ENCODE measurements around the gene IGFL2. TPM values are rescaled to one million over a fixed set of nuclear protein-coding genes. Genes with fewer than 3 reads are reported as not detected.

Gene IGFL2
- total and polyA plus RNA-seq, 2 of the 4 experiments (the other 2 are of a cell fraction): not detected

GRCh38 chr19:46186717-46187101 is 38.7 kb downstream of the IGFL2 start:
- Histone ChIP-seq H2AFZ (replicated peaks; ENCODE audit: low read length, poor library complexity) (no peak overlapping the region), H2AK5ac (ENCODE audit: low read depth, low read length) (no peak overlapping the region), H3K9ac (ENCODE audit: low read depth, low read length) (no peak overlapping the region), H2BK5ac (ENCODE audit: low read depth, low read length, poor library complexity, severe bottlenecking) (no peak overlapping the region), H4K20me1 (ENCODE audit: insufficient read depth, low read length) (no peaks in the 10 kb centered on the region), H3K9me1 (ENCODE audit: insufficient read depth, low read length) (no peaks in the 10 kb centered on the region), H3K56ac (ENCODE audit: extremely low read depth, insufficient read depth, low read length) (no peak overlapping the region), H2AK9ac (replicated peaks; ENCODE audit: low read depth, low read length, poor library complexity) (no peak overlapping the region), H3K9me3 (ENCODE audit: control insufficient read depth, insufficient read depth, low read length) (peaks cover 2% of the 10 kb centered on the region; the same call in 1 of the 2 replicates), H4K8ac (ENCODE audit: low read depth in 2 of 2, low read length in 2 of 2) (no peak overlapping the region), H3K14ac (replicated peaks; ENCODE audit: low read depth, low read length) (no peak overlapping the region), H2BK15ac (ENCODE audit: low read depth, low read length) (no peak overlapping the region), H3K18ac (ENCODE audit: low read depth, low read length) (no peak overlapping the region), H2BK120ac (ENCODE audit: low read depth, low read length) (no peak overlapping the region), H3K27ac (ENCODE audit: insufficient read depth, low read length) (no peak overlapping the region), H3K4me1 (ENCODE audit: control insufficient read depth, insufficient read depth, low read length) (no peaks in the 10 kb centered on the region), H3K79me1 (ENCODE audit: low read depth in 1 of 2, low read length in 2 of 2) (no peaks in the 10 kb centered on the region), H3K23ac (ENCODE audit: low read depth, low read length) (no peak overlapping the region), H3K36me3 (ENCODE audit: control insufficient read depth, insufficient read depth, low read length) (no peaks in the 10 kb centered on the region), H4K5ac (ENCODE audit: low read depth, low read length) (no peak overlapping the region), H3K4ac (ENCODE audit: low read depth, low read length) (no peak overlapping the region), H2BK20ac (ENCODE audit: low read depth, low read length) (no peak overlapping the region), H4K91ac (ENCODE audit: insufficient read depth, low read depth, low read length) (no peak overlapping the region), H3K27me3 (ENCODE audit: control insufficient read depth, insufficient read depth, low read length) (peaks cover 56% of the 10 kb centered on the region), H3K4me2 (ENCODE audit: low read depth, low read length) (no peak overlapping the region), H3K4me3 (ENCODE audit: insufficient read depth, low read depth, low read length) (no peak overlapping the region)
- intact Hi-C loops (cut with micrococcal nuclease): no loop called here
- dilution Hi-C loops (cut with HindIII; ENCODE audit: low sequenced_read_pairs, unreplicated experiment): no loop called here
- no peak for DNase-seq
- no peak for TF ChIP-seq USF2 (IDR thresholded peaks at IDR 0.05; ENCODE audit: low read depth, low read length)
- TF ChIP-seq MAZ (IDR thresholded peaks at IDR 0.05; ENCODE audit: borderline replicate concordance, low read depth, low read length): no peak
- TF ChIP-seq POLR2A (IDR thresholded peaks at IDR 0.05; ENCODE audit: low read depth, low read length): no peak
- TF ChIP-seq FOS (IDR thresholded peaks at IDR 0.05; ENCODE audit: low read depth, low read length): no peak
- no peak for TF ChIP-seq BHLHE40 (IDR thresholded peaks at IDR 0.05; ENCODE audit: low read depth, low read length)
- no peak for TF ChIP-seq RFX5 (IDR thresholded peaks at IDR 0.05; ENCODE audit: low read depth, low read length)
- TF ChIP-seq RAD21 (IDR thresholded peaks at IDR 0.05; ENCODE audit: low read length): no peak
- no peak for TF ChIP-seq SMC3 (IDR thresholded peaks at IDR 0.05; ENCODE audit: low read depth, low read length)
- TF ChIP-seq NFE2L2 (IDR thresholded peaks at IDR 0.05; ENCODE audit: low read depth, low read length): no peak
- no peak for TF ChIP-seq CTCF (conservative IDR thresholded peaks at IDR 0.05; ENCODE audit: low read depth, low read length)
- TF ChIP-seq CHD1 (IDR thresholded peaks at IDR 0.05; ENCODE audit: low read depth, low read length): no peak
- no peak for TF ChIP-seq MXI1 (IDR thresholded peaks at IDR 0.05; ENCODE audit: borderline replicate concordance, low read depth, low read length)
- no peak for TF ChIP-seq MAFK (IDR thresholded peaks at IDR 0.05; ENCODE audit: low read depth, low read length)
- no peak for TF ChIP-seq ELK1 (IDR thresholded peaks at IDR 0.05; ENCODE audit: borderline replicate concordance, low read depth, low read length)
- TF ChIP-seq RCOR1 (IDR thresholded peaks at IDR 0.05; ENCODE audit: insufficient replicate concordance, low read length): no peak
- no peak for TF ChIP-seq CEBPB (IDR thresholded peaks at IDR 0.05; ENCODE audit: low read depth, low read length)
- CTCF ChIA-PET: interaction anchor here (0.9 kb wide), 1 partner anchor 158 kb away, joined by 3 read pairs; no protein-coding TSS in a partner anchor
- WGBS, 2 experiments (ENCODE audit: extremely low coverage in 2 of 2, insufficient read length in 1 of 2): 20% methylated on average over 1 of the region's 5 CpGs; no CpG with 5 or more reads in 1 of the 2 experiments
- no peak for ATAC-seq (ENCODE audit: low read depth)
- in situ Hi-C loops (cut with MboI; ENCODE audit: low sequenced_read_pairs): loop anchor here (5.0 kb wide), 1 partner anchor 104 kb away; no protein-coding TSS in a partner anchor
- no TSS peak for BruUV-seq (replicated peaks)
- POLR2A ChIA-PET (ENCODE audit: unreplicated experiment): no interaction called here

All from IMR-90 (cell line).